Neutrophil (primary cell): ENCODE data around the gene RAB4B.

ENCODE experiments used
- H3K27ac ChIP-seq: fragments of 200-600 bp; sonication (generic); 2 replicates; pipeline ENCODE4 v1.5.1; 2016; ENCODE audit warnings: mild to moderate bottlenecking, moderate library complexity
- H3K27me3 ChIP-seq: fragments of 200-600 bp; sonication (generic); 2 replicates; pipeline ENCODE4 v1.6.0; 2016; ENCODE audit warnings: mild to moderate bottlenecking
- H3K36me3 ChIP-seq: fragments of 200-600 bp; sonication (generic); 2 replicates; pipeline ENCODE4 v1.5.1; 2017
- H3K4me1 ChIP-seq, 2 experiments: fragments of 200-600 bp in 1 of 2; sonication (generic) in 1 of 2; 1 replicate in 1 of 2; 2 replicates in 1 of 2; pipeline versions ENCODE4 v1.5.1 to v1.6.1; 2013 to 2016; ENCODE audit warnings: low read depth in 1 of 2, low read length in 1 of 2, mild to moderate bottlenecking in 1 of 2, moderate library complexity in 1 of 2; ENCODE audit not compliant: control insufficient read depth in 1 of 2, insufficient read depth in 1 of 2
- H3K4me3 ChIP-seq, 2 experiments: fragments of 200-600 bp in 1 of 2; sonication (generic) in 1 of 2; 1 replicate in 1 of 2; 2 replicates in 1 of 2; pipeline ENCODE4 v1.5.1; 2013 to 2016; ENCODE audit warnings: low read depth in 1 of 2, low read length in 1 of 2, mild to moderate bottlenecking in 1 of 2, moderate library complexity in 1 of 2
- H3K9me3 ChIP-seq: fragments of 200-600 bp; sonication (generic); 2 replicates; pipeline ENCODE4 v1.5.1; 2016
- TF ChIP-seq, protein P1 (sequence below): fragments of 200-600 bp; sonication (generic); IDR thresholded peaks from 2 replicates; pipeline ENCODE4 v1.5.1; 2016; ENCODE audit warnings: antibody characterized with exemption

RAB4B gene

GRCh38 chr19:40742477-40742876 is 35.6 kb upstream of the RAB4B start:
- TF ChIP-seq, protein P1, sequence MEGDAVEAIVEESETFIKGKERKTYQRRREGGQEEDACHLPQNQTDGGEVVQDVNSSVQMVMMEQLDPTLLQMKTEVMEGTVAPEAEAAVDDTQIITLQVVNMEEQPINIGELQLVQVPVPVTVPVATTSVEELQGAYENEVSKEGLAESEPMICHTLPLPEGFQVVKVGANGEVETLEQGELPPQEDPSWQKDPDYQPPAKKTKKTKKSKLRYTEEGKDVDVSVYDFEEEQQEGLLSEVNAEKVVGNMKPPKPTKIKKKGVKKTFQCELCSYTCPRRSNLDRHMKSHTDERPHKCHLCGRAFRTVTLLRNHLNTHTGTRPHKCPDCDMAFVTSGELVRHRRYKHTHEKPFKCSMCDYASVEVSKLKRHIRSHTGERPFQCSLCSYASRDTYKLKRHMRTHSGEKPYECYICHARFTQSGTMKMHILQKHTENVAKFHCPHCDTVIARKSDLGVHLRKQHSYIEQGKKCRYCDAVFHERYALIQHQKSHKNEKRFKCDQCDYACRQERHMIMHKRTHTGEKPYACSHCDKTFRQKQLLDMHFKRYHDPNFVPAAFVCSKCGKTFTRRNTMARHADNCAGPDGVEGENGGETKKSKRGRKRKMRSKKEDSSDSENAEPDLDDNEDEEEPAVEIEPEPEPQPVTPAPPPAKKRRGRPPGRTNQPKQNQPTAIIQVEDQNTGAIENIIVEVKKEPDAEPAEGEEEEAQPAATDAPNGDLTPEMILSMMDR, result no peak
- no peaks in the 10 kb centered on the region for H3K27me3 ChIP-seq
- H3K4me3 ChIP-seq, result no peak overlapping the region
- peaks cover 0 to 1% of the 10 kb centered on the region in 2 experiments for H3K4me1 ChIP-seq
- H3K9me3 ChIP-seq, result no peaks in the 10 kb centered on the region
- H3K27ac ChIP-seq, result no peak overlapping the region
- H3K36me3 ChIP-seq, result peaks cover 46% of the 10 kb centered on the region

- Histone ChIP-seq H3K36me3 (peaks cover 43% of the 10 kb centered on the region), H3K4me1 (peaks cover 1 to 5% of the 10 kb centered on the region in 2 experiments), H3K27ac (no peak overlapping the region), H3K4me3 (no peak overlapping the region), H3K27me3 (no peaks in the 10 kb centered on the region), H3K9me3 (no peaks in the 10 kb centered on the region)
- TF ChIP-seq, protein P1, result no peak
These were observed 35.2 kb upstream of the RAB4B start for GRCh38 chr19:40742886-40743285.

DNA sequence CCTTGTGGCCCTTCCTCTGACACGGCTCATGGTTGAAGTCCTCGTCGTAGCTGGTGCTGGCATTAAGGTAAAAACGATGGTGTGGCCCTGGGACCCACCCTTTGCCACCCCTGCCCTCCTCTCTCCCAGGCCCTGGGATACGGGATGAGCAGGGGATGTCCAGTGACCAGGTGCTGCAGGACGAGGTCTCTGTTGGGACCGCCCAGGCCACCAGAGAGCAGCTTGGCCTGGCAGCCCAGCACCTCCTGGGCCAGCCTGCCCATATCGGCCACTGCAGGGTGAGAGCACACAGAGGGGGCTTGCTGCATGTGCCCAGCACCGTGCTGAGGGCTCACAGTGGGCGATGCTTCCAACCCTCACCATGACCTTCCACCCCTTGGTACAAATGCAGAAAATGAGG is 34.1 kb upstream of the RAB4B start:
- Histone ChIP-seq H3K4me1 (peaks cover 10 to 16% of the 10 kb centered on the region in 2 experiments), H3K27ac (no peak overlapping the region), H3K27me3 (no peaks in the 10 kb centered on the region), H3K4me3 (no peak overlapping the region), H3K36me3 (peaks cover 35% of the 10 kb centered on the region), H3K9me3 (no peaks in the 10 kb centered on the region)
- TF ChIP-seq, protein P1, result no peak

DNA sequence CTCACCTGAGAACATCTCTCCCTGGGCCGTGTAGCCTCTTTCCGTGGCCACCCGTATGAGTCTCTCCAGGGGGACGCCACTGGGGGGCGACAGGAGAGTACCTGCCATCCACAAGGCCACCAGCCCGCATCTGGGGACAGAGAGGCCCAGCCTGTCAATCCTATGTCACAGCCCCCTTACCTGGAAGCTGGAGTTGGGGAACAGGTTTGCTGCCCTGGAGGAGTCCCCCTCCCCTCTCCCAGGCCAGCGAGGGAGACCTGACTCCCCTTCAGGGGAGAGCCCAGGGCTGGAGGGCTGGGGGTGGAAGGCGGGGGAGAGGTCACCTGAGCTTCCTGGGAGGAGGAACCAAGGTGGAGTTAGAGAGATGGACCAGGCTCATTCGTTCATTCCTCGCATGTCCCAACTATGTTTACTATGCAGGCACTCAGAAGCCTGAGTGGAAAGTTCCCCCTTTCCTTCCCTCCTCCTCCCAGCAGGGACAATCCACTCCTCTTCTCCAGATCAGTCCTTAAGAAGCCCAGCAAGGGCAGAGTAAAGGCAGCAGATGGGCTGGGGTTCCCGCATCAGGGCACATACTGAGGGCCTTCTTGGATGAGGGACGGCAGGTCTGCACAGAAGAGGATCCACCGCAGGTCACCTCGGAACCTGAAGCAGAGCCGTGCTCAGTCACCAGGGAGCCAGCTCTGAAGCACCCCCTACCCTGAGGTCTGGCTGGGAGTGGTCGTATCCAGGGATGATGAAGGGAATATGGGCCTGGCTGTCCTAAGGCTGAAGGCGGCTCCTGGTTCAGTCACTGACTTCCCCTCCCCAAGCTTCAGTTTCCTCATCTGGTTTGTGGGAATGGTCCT is 33.3 kb upstream of the RAB4B start:
- H3K4me3 ChIP-seq, result no peak overlapping the region
- H3K36me3 ChIP-seq, result peaks cover 27% of the 10 kb centered on the region
- no peaks in the 10 kb centered on the region for H3K27me3 ChIP-seq
- H3K27ac ChIP-seq, result no peak overlapping the region
- TF ChIP-seq, protein P1, result no peak
- no peaks in the 10 kb centered on the region for H3K9me3 ChIP-seq
- peaks cover 19 to 24% of the 10 kb centered on the region in 2 experiments for H3K4me1 ChIP-seq

GRCh38 chr19:40745402-40745780 is 32.7 kb upstream of the RAB4B start:
- H3K27me3 ChIP-seq, result no peaks in the 10 kb centered on the region
- H3K9me3 ChIP-seq, result no peaks in the 10 kb centered on the region
- H3K36me3 ChIP-seq, result peaks cover 21% of the 10 kb centered on the region
- H3K27ac ChIP-seq, result no peak overlapping the region
- no peak overlapping the region for H3K4me3 ChIP-seq
- peaks cover 23 to 29% of the 10 kb centered on the region in 2 experiments for H3K4me1 ChIP-seq
- TF ChIP-seq, protein P1, result no peak
